SK-N-MC (cell line): Measurements from ENCODE around the gene HSDL1.

ENCODE experiments used
- EZH2 ChIP-seq: fragments of 200-600 bp; sonication (generic); IDR thresholded peaks from one replicate; pipeline ENCODE4 v1.6.1; 2017; ENCODE audit warnings: antibody characterized with exemption
- POLR2AphosphoS5 ChIP-seq: IDR thresholded peaks from 2 replicates; pipeline ENCODE4 v1.6.1; 2012; ENCODE audit warnings: mild to moderate bottlenecking, low read depth, low read length, borderline replicate concordance

DNA sequence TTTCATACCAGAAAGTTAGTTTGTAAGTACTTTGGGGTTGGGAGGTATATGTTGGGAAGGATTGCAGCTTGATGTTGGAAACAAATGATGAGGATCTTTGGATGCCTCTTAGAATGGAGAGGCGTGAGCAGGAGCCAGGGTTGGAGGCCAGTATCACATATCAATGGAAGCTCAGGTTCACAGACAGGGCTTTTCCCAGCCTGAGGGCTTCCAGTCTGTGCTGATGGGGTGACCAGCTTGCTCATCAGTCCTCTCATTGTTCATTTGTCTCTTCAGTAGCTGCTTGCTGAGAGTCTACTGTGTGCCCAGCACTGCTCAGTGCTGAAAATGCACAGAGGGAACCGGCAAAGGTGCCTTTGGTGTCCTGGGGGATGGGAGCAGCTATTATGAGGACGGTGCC is 5.9 kb upstream of the HSDL1 start:
- no peak for TF ChIP-seq POLR2AphosphoS5
- TF ChIP-seq EZH2 = no peak
